Mucosa of descending colon (tissue), 3 donors: ENCODE measurements around the gene NR6A1. TPM values are rescaled to one million over a fixed set of nuclear protein-coding genes. Genes with fewer than 3 reads are reported as not detected.

Source experiments
- ATAC-seq: fragments of 200-7000 bp; cut with Tn5 transposase; one replicate; pipeline ENCODE4 v1.9.1; 2020; ENCODE audit warnings: mild to moderate bottlenecking, moderate library complexity
- DNase-seq, 3 donors: peaks; one replicate each; pipeline ENCODE4 v3.0.0-alpha.2; 2020
- H3K36me3 ChIP-seq: fragments of 200-600 bp; one replicate; pipeline ENCODE4 v1.8.0; 2021; ENCODE audit warnings: low read depth, mild to moderate bottlenecking
- H3K4me1 ChIP-seq: fragments of 200-600 bp; one replicate; pipeline ENCODE4 v1.8.0; 2021; ENCODE audit warnings: low read depth, mild to moderate bottlenecking
- H3K4me3 ChIP-seq: fragments of 200-600 bp; one replicate; pipeline ENCODE4 v1.8.0; 2021; ENCODE audit warnings: mild to moderate bottlenecking
- H3K9me3 ChIP-seq: fragments of 200-600 bp; one replicate; pipeline ENCODE4 v1.8.0; 2021; ENCODE audit warnings: mild to moderate bottlenecking
- CTCF ChIP-seq: fragments of 200-600 bp; IDR thresholded peaks from one replicate; pipeline ENCODE4 v1.8.0; 2022; ENCODE audit warnings: antibody characterized with exemption, mild to moderate bottlenecking
- intact Hi-C, 2 donors: fragments of 100-400 bp; cut with DNase I in 1 of 2; cut with micrococcal nuclease in 1 of 2; formaldehyde crosslinking; loops; one replicate each; pipeline versions ENCODE4 v1.11.0 to v1.11.1; 2022; cut with DNase I, micrococcal nuclease
- total RNA-seq, 3 donors: library from RNA; stranded (reverse); fragmentation: NEBNext Ultra II Directional in 2 of 3; extraction: Animal tissue kit (Norgen Biotek cat#: 25700) in 2 of 3; gene quantifications; one replicate each; pipeline versions ENCODE4 v1.2.1 to v1.2.4, GENCODE V29; 2021 to 2023
- donor health status: DM: no; HTN: no; CAD: no; lungs with moderate emphysema.
- donor health status: DM: no; HTN: no; CAD: no.
- donor health status: DM: no; HTN: yes; CAD: no.

The NR6A1 gene
- total RNA-seq, 3 donors from 2014 or later = 5.6 to 8.4 (median 7.0) TPM

- H3K36me3 ChIP-seq = no peaks in the 10 kb centered on the region
- no peak for TF ChIP-seq CTCF
- intact Hi-C loops = no loop called here
- peaks cover 5% of the 10 kb centered on the region for H3K4me1 ChIP-seq
- ATAC-seq = no peak
- DNase-seq = no peak
- no peak overlapping the region for H3K4me3 ChIP-seq
- H3K9me3 ChIP-seq = no peaks in the 10 kb centered on the region
Measured at GRCh38 chr9:124475158-124475867, 295.8 kb downstream of the NR6A1 start.

GRCh38 chr9:124474151-124474550 lies 297.0 kb downstream of the NR6A1 start:
- no peaks in the 10 kb centered on the region for H3K9me3 ChIP-seq
- no peaks in the 10 kb centered on the region for H3K36me3 ChIP-seq
- intact Hi-C loops = no loop called here
- TF ChIP-seq CTCF = no peak
- DNase-seq (no peak), ATAC-seq (no peak)
- peaks cover 3% of the 10 kb centered on the region for H3K4me1 ChIP-seq
- no peak overlapping the region for H3K4me3 ChIP-seq

- peaks cover 3% of the 10 kb centered on the region for H3K4me1 ChIP-seq
- intact Hi-C loops = no loop called here
- ATAC-seq (no peak), DNase-seq (no peak)
- no peak for TF ChIP-seq CTCF
- H3K4me3 ChIP-seq = no peak overlapping the region
- no peaks in the 10 kb centered on the region for H3K36me3 ChIP-seq
- no peaks in the 10 kb centered on the region for H3K9me3 ChIP-seq
Measured at GRCh38 chr9:124473310-124473709, 297.8 kb downstream of the NR6A1 start.

- H3K36me3 ChIP-seq = no peaks in the 10 kb centered on the region
- TF ChIP-seq CTCF = no peak
- H3K4me1 ChIP-seq = peaks cover 3% of the 10 kb centered on the region
- no peak overlapping the region for H3K4me3 ChIP-seq
- DNase-seq = no peak
- intact Hi-C loops = no loop called here
- no peak for ATAC-seq
- H3K9me3 ChIP-seq = no peaks in the 10 kb centered on the region
Measured at GRCh38 chr9:124472770-124473169, 298.3 kb downstream of the NR6A1 start.

GRCh38 chr9:124471761-124472160 lies 299.4 kb downstream of the NR6A1 start:
- no peaks in the 10 kb centered on the region for H3K4me1 ChIP-seq
- no peaks in the 10 kb centered on the region for H3K9me3 ChIP-seq
- no peak for ATAC-seq
- H3K36me3 ChIP-seq = no peaks in the 10 kb centered on the region
- intact Hi-C loops = no loop called here
- no peak overlapping the region for H3K4me3 ChIP-seq
- TF ChIP-seq CTCF = no peak
- no peak for DNase-seq

GRCh38 chr9:124470726-124471125 lies 300.4 kb downstream of the NR6A1 start:
- Histone ChIP-seq H3K9me3 (no peaks in the 10 kb centered on the region), H3K4me3 (no peak overlapping the region), H3K4me1 (no peaks in the 10 kb centered on the region), H3K36me3 (no peaks in the 10 kb centered on the region)
- ATAC-seq = no peak
- no peak for DNase-seq
- no peak for TF ChIP-seq CTCF
- intact Hi-C loops = no loop called here
